HEK293 (cell line): ENCODE results near the gene TSPO2.

Source experiments
- HOXD13 ChIP-seq: sonication (generic); formaldehyde crosslinking; IDR thresholded peaks from 2 replicates; pipeline ENCODE4 v1.8.0; 2022; ENCODE audit warnings: missing genetic modification reagents, borderline replicate concordance
- KLF1 ChIP-seq: fragments of 450-650 bp; formaldehyde crosslinking; IDR thresholded peaks from 2 replicates; pipeline ENCODE4 v1.5.1; 2016; ENCODE audit warnings: missing biosample characterization, missing genetic modification characterization
- KLF9 ChIP-seq: fragments of 450-650 bp; formaldehyde crosslinking; IDR thresholded peaks from 2 replicates; pipeline ENCODE4 v1.5.1; 2016; ENCODE audit warnings: missing biosample characterization, missing genetic modification characterization, low read depth
- PRDM4 ChIP-seq: fragments of 450-650 bp; formaldehyde crosslinking; IDR thresholded peaks from 2 replicates; pipeline ENCODE4 v1.5.1; 2017; ENCODE audit warnings: missing biosample characterization, missing genetic modification characterization
- SP3 ChIP-seq: fragments of 450-650 bp; formaldehyde crosslinking; IDR thresholded peaks from 2 replicates; pipeline ENCODE4 v1.5.1; 2016; ENCODE audit warnings: missing biosample characterization, missing genetic modification characterization
- ZNF146 ChIP-seq: fragments of 450-650 bp; formaldehyde crosslinking; IDR thresholded peaks from 2 replicates; pipeline ENCODE4 v1.5.1; 2016; ENCODE audit warnings: missing biosample characterization, missing genetic modification characterization
- ZNF2 ChIP-seq: fragments of 450-650 bp; formaldehyde crosslinking; IDR thresholded peaks from 2 replicates; pipeline ENCODE4 v1.5.1; 2016; ENCODE audit warnings: missing biosample characterization, missing genetic modification characterization
- ZNF221 ChIP-seq: fragments of 450-650 bp; formaldehyde crosslinking; IDR thresholded peaks from 2 replicates; pipeline ENCODE4 v1.5.1; 2017; ENCODE audit warnings: missing biosample characterization, missing genetic modification characterization, borderline replicate concordance
- ZNF488 ChIP-seq: fragments of 450-650 bp; formaldehyde crosslinking; IDR thresholded peaks from 2 replicates; pipeline ENCODE4 v1.5.1; 2016; ENCODE audit warnings: missing biosample characterization, missing genetic modification characterization
- ZNF560 ChIP-seq: fragments of 450-650 bp; formaldehyde crosslinking; IDR thresholded peaks from 2 replicates; pipeline ENCODE4 v1.5.1; 2017; ENCODE audit warnings: missing biosample characterization, missing genetic modification characterization, borderline replicate concordance
- ZNF654 ChIP-seq: fragments of 450-650 bp; formaldehyde crosslinking; IDR thresholded peaks from 2 replicates; pipeline ENCODE4 v1.5.1; 2016; ENCODE audit warnings: low read depth, missing biosample characterization, missing genetic modification characterization
- ZNF660 ChIP-seq: fragments of 450-650 bp; IDR thresholded peaks from 2 replicates; pipeline ENCODE4 v1.5.1; 2018; ENCODE audit warnings: missing biosample characterization, mild to moderate bottlenecking, missing genetic modification characterization
- ZNF670 ChIP-seq: fragments of 450-650 bp; formaldehyde crosslinking; IDR thresholded peaks from 2 replicates; pipeline ENCODE4 v1.5.1; 2016; ENCODE audit warnings: missing biosample characterization, missing genetic modification characterization, low read depth
- ZNF747 ChIP-seq: fragments of 450-650 bp; formaldehyde crosslinking; IDR thresholded peaks from 2 replicates; pipeline ENCODE4 v1.5.1; 2016; ENCODE audit warnings: missing biosample characterization, missing genetic modification characterization
- ZNF830 ChIP-seq: fragments of 450-650 bp; IDR thresholded peaks from 2 replicates; pipeline ENCODE4 v1.5.0; 2018; ENCODE audit warnings: missing biosample characterization, missing genetic modification characterization, low read depth, mild to moderate bottlenecking, moderate library complexity
- ZXDB ChIP-seq: fragments of 450-650 bp; formaldehyde crosslinking; IDR thresholded peaks from 2 replicates; pipeline ENCODE4 v1.5.1; 2016; ENCODE audit warnings: missing biosample characterization, missing genetic modification characterization
- TF ChIP-seq, protein P1 (sequence below): fragments of 450-650 bp; formaldehyde crosslinking; conservative IDR thresholded peaks from 2 replicates; pipeline ENCODE4 v1.5.1; 2016; ENCODE audit warnings: low read depth, missing biosample characterization, missing genetic modification characterization
- TF ChIP-seq, protein P2 (sequence below): fragments of 450-650 bp; formaldehyde crosslinking; IDR thresholded peaks from 2 replicates; pipeline ENCODE4 v1.5.1; 2016; ENCODE audit warnings: missing biosample characterization, missing genetic modification characterization
- TF ChIP-seq, protein P3 (sequence below): fragments of 450-650 bp; IDR thresholded peaks from 2 replicates; pipeline ENCODE4 v1.5.1; 2018; ENCODE audit warnings: missing biosample characterization, missing genetic modification characterization
- TF ChIP-seq, protein P4 (sequence below): fragments of 450-650 bp; formaldehyde crosslinking; IDR thresholded peaks from 2 replicates; pipeline ENCODE4 v1.5.1; 2016; ENCODE audit warnings: missing biosample characterization, missing genetic modification characterization
- TF ChIP-seq, protein P5 (sequence below): fragments of 450-650 bp; formaldehyde crosslinking; IDR thresholded peaks from 2 replicates; pipeline ENCODE4 v1.5.1; 2016; ENCODE audit warnings: missing biosample characterization, missing genetic modification characterization

The TSPO2 gene

DNA sequence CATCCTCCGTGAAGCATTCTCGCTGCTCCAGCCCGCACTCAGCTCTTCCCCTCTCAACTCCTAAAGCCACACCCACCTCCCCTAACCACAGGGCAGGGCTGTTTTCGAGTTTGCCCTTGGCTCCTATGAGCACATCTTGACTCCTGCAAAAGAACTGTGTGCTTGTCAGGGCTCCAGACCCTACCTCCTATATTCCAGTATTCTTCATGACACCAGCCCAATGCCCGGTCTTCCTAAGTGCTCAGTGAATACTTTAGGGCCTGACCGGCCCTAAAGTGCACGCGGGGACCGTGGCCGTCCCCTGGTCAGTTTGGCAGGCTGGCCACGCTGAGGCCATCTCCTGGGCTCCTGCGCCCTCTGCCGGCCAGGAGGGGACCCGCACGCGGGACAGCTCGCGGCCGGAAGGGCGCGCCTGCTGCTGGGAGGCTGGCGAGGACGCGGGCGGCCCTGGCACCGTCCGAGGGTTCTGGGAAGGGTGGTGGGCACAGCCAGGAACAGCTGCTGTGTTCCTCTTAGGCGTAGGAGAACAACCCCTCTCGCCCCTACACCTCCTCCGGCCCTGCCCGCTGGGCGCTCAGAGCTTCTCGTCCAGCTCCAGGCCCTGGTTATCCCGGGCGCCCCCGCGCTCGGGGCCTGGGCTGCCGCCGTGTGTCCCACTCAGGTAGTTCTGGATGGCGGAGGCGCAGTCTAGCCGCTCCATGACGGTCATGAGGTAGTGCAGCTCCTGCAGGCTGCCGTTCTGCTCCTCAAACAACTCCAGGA is 14.3 kb upstream of the TSPO2 start (continued):
- TF ChIP-seq, protein P1, sequence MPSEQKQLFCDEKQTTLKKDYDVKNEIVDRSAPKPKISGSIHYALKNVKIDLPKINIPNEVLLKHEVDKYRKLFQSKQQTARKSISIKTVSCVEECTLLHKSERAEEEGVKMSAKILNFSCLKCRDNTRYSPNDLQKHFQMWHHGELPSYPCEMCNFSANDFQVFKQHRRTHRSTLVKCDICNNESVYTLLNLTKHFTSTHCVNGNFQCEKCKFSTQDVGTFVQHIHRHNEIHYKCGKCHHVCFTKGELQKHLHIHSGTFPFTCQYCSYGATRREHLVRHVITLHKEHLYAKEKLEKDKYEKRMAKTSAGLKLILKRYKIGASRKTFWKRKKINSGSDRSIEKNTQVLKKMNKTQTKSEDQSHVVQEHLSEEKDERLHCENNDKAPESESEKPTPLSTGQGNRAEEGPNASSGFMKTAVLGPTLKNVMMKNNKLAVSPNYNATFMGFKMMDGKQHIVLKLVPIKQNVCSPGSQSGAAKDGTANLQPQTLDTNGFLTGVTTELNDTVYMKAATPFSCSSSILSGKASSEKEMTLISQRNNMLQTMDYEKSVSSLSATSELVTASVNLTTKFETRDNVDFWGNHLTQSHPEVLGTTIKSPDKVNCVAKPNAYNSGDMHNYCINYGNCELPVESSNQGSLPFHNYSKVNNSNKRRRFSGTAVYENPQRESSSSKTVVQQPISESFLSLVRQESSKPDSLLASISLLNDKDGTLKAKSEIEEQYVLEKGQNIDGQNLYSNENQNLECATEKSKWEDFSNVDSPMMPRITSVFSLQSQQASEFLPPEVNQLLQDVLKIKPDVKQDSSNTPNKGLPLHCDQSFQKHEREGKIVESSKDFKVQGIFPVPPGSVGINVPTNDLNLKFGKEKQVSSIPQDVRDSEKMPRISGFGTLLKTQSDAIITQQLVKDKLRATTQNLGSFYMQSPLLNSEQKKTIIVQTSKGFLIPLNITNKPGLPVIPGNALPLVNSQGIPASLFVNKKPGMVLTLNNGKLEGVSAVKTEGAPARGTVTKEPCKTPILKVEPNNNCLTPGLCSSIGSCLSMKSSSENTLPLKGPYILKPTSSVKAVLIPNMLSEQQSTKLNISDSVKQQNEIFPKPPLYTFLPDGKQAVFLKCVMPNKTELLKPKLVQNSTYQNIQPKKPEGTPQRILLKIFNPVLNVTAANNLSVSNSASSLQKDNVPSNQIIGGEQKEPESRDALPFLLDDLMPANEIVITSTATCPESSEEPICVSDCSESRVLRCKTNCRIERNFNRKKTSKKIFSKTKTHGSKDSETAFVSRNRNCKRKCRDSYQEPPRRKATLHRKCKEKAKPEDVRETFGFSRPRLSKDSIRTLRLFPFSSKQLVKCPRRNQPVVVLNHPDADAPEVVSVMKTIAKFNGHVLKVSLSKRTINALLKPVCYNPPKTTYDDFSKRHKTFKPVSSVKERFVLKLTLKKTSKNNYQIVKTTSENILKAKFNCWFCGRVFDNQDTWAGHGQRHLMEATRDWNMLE (tag by site-specific recombination), result 0 out of 2 replicates have a peak, but pooled peaks have one; percentile 16
- TF ChIP-seq, protein P2, sequence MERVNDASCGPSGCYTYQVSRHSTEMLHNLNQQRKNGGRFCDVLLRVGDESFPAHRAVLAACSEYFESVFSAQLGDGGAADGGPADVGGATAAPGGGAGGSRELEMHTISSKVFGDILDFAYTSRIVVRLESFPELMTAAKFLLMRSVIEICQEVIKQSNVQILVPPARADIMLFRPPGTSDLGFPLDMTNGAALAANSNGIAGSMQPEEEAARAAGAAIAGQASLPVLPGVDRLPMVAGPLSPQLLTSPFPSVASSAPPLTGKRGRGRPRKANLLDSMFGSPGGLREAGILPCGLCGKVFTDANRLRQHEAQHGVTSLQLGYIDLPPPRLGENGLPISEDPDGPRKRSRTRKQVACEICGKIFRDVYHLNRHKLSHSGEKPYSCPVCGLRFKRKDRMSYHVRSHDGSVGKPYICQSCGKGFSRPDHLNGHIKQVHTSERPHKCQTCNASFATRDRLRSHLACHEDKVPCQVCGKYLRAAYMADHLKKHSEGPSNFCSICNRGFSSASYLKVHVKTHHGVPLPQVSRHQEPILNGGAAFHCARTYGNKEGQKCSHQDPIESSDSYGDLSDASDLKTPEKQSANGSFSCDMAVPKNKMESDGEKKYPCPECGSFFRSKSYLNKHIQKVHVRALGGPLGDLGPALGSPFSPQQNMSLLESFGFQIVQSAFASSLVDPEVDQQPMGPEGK (tag by site-specific recombination), result no peak
- TF ChIP-seq ZXDB (tag by site-specific recombination) (0 out of 2 replicates have a peak, but pooled peaks have one; percentile 34), KLF9 (tag by site-specific recombination) (peak; percentile 91), SP3 (peak; percentile 74), ZNF221 (no peak), ZNF654 (tag by site-specific recombination) (peak; percentile 62), ZNF2 (tag by site-specific recombination) (0 out of 2 replicates have a peak, but pooled peaks have one; percentile 65), ZNF830 (no peak), PRDM4 (tag by site-specific recombination) (no peak), ZNF146 (tag by site-specific recombination) (no peak), ZNF747 (no peak), KLF1 (peak; percentile 49), HOXD13 (CRISPR knock-in tag) (no peak), ZNF670 (tag by site-specific recombination) (no peak), ZNF488 (tag by site-specific recombination) (no peak), ZNF660 (tag by site-specific recombination) (peak; percentile 73), ZNF560 (peak; percentile 66; the same call in 1 of the 2 replicates)
- TF ChIP-seq, protein P3, sequence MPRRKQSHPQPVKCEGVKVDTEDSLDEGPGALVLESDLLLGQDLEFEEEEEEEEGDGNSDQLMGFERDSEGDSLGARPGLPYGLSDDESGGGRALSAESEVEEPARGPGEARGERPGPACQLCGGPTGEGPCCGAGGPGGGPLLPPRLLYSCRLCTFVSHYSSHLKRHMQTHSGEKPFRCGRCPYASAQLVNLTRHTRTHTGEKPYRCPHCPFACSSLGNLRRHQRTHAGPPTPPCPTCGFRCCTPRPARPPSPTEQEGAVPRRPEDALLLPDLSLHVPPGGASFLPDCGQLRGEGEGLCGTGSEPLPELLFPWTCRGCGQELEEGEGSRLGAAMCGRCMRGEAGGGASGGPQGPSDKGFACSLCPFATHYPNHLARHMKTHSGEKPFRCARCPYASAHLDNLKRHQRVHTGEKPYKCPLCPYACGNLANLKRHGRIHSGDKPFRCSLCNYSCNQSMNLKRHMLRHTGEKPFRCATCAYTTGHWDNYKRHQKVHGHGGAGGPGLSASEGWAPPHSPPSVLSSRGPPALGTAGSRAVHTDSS, result no peak
- TF ChIP-seq, protein P4, sequence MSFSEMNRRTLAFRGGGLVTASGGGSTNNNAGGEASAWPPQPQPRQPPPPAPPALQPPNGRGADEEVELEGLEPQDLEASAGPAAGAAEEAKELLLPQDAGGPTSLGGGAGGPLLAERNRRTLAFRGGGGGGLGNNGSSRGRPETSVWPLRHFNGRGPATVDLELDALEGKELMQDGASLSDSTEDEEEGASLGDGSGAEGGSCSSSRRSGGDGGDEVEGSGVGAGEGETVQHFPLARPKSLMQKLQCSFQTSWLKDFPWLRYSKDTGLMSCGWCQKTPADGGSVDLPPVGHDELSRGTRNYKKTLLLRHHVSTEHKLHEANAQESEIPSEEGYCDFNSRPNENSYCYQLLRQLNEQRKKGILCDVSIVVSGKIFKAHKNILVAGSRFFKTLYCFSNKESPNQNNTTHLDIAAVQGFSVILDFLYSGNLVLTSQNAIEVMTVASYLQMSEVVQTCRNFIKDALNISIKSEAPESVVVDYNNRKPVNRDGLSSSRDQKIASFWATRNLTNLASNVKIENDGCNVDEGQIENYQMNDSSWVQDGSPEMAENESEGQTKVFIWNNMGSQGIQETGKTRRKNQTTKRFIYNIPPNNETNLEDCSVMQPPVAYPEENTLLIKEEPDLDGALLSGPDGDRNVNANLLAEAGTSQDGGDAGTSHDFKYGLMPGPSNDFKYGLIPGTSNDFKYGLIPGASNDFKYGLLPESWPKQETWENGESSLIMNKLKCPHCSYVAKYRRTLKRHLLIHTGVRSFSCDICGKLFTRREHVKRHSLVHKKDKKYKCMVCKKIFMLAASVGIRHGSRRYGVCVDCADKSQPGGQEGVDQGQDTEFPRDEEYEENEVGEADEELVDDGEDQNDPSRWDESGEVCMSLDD (tag by site-specific recombination), result no peak
- TF ChIP-seq, protein P5, sequence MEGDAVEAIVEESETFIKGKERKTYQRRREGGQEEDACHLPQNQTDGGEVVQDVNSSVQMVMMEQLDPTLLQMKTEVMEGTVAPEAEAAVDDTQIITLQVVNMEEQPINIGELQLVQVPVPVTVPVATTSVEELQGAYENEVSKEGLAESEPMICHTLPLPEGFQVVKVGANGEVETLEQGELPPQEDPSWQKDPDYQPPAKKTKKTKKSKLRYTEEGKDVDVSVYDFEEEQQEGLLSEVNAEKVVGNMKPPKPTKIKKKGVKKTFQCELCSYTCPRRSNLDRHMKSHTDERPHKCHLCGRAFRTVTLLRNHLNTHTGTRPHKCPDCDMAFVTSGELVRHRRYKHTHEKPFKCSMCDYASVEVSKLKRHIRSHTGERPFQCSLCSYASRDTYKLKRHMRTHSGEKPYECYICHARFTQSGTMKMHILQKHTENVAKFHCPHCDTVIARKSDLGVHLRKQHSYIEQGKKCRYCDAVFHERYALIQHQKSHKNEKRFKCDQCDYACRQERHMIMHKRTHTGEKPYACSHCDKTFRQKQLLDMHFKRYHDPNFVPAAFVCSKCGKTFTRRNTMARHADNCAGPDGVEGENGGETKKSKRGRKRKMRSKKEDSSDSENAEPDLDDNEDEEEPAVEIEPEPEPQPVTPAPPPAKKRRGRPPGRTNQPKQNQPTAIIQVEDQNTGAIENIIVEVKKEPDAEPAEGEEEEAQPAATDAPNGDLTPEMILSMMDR (tag by site-specific recombination), result peak; percentile 98
